Hepatocyte (in vitro differentiated cells): Measurements from ENCODE around the gene PISD. TPM values are rescaled to one million over a fixed set of nuclear protein-coding genes. Genes with fewer than 3 reads are reported as not detected.
"Not testable (repeated sequence)": the region's sequence is repeated elsewhere in the genome, so short reads cannot be mapped to it uniquely, and the experiment has no call there.

ENCODE experiments used
- DNase-seq: peaks from one replicate; pipeline ENCODE4 v3.0.0-alpha.2; 2016; ENCODE audit warnings: low spot score
- H2AFZ ChIP-seq: fragments of 200-600 bp; sonication (generic); 2 replicates; pipeline ENCODE4 v1.6.0; 2016; ENCODE audit warnings: antibody characterized with exemption, mild to moderate bottlenecking
- H3K27ac ChIP-seq: fragments of 200-600 bp; sonication (generic); 2 replicates; pipeline ENCODE4 v1.5.1; 2016; ENCODE audit warnings: mild to moderate bottlenecking
- H3K27me3 ChIP-seq: fragments of 200-600 bp; sonication (generic); 2 replicates; pipeline ENCODE4 v1.6.1; 2016
- H3K36me3 ChIP-seq: fragments of 200-600 bp; sonication (generic); replicated peaks from 2 replicates; pipeline ENCODE4 v1.5.1; 2016; ENCODE audit warnings: low read depth; ENCODE audit not compliant: insufficient read depth
- H3K4me1 ChIP-seq: fragments of 200-600 bp; sonication (generic); 2 replicates; pipeline ENCODE4 v1.5.1; 2016; ENCODE audit warnings: mild to moderate bottlenecking, moderate library complexity; ENCODE audit not compliant: insufficient read depth
- H3K4me2 ChIP-seq: fragments of 200-600 bp; sonication (generic); 2 replicates; pipeline ENCODE4 v1.6.0; 2016
- H3K4me3 ChIP-seq: fragments of 200-600 bp; sonication (generic); 2 replicates; pipeline ENCODE4 v1.5.1; 2016; ENCODE audit warnings: mild to moderate bottlenecking
- H3K79me2 ChIP-seq: fragments of 200-600 bp; sonication (generic); 2 replicates; pipeline ENCODE4 v1.6.0; 2017; ENCODE audit warnings: mild to moderate bottlenecking
- H3K9me2 ChIP-seq: fragments of 200-600 bp; sonication (generic); replicated peaks from 2 replicates; pipeline ENCODE4 v1.6.0; 2017; ENCODE audit warnings: mild to moderate bottlenecking; ENCODE audit not compliant: insufficient read depth
- H3K9me3 ChIP-seq: fragments of 200-600 bp; sonication (generic); 2 replicates; pipeline ENCODE4 v1.5.1; 2016; ENCODE audit warnings: low read depth, mild to moderate bottlenecking
- H4K20me1 ChIP-seq: fragments of 200-600 bp; sonication (generic); 2 replicates; pipeline ENCODE4 v1.6.0; 2016; ENCODE audit warnings: mild to moderate bottlenecking; ENCODE audit not compliant: insufficient read depth, poor library complexity, severe bottlenecking
- CTCF ChIP-seq: fragments of 200-600 bp; sonication (generic); IDR thresholded peaks from 2 replicates; pipeline ENCODE4 v1.5.1; 2016; ENCODE audit warnings: antibody characterized with exemption, mild to moderate bottlenecking; ENCODE audit not compliant: poor library complexity
- EZH2 ChIP-seq: fragments of 200-600 bp; sonication (generic); IDR thresholded peaks from 2 replicates; pipeline ENCODE4 v1.6.1; 2016; ENCODE audit warnings: antibody characterized with exemption, mild to moderate bottlenecking, borderline replicate concordance
- EZH2phosphoT487 ChIP-seq: fragments of 200-600 bp; sonication (generic); IDR thresholded peaks from one replicate; pipeline ENCODE4 v1.6.1; 2018; ENCODE audit warnings: antibody characterized with exemption, mild to moderate bottlenecking, low read depth, moderate library complexity; ENCODE audit not compliant: unreplicated experiment, severe bottlenecking
- WGBS: methylation state at CpG from one replicate; pipeline ENCODE4 v1.1.6; 2016; ENCODE audit warnings: low lambda C conversion rate; ENCODE audit errors: missing lambda C conversion rate; 5-methylcytosine and 5-hydroxymethylcytosine counted together
- polyA plus RNA-seq: library from polyadenylated mRNA; unstranded; fragments of >200 nt; fragmentation: Nextera tagmentation; extraction: Ambion mirVana; gene quantifications from 2 replicates; pipeline ENCODE4 v1.2.1, GENCODE V29; 2016
- total RNA-seq: library from RNA; depleted of rRNA; stranded (reverse); fragments of >200 nt; gene quantifications from 2 replicates; pipeline ENCODE4 v1.2.3, GENCODE V29; 2014

Gene PISD
- total and polyA plus RNA-seq, 2 experiments from 2014 or later = 46.2 to 62.9 TPM

GRCh38 chr22:31595271-31595670 is 66.7 kb downstream of the PISD start:
- Histone ChIP-seq H3K4me2 (no peak overlapping the region), H3K36me3 (no peaks in the 10 kb centered on the region), H3K27me3 (no peaks in the 10 kb centered on the region), H3K9me2 (no peaks in the 10 kb centered on the region), H2AFZ (no peak overlapping the region), H3K79me2 (no peaks in the 10 kb centered on the region), H4K20me1 (no peaks in the 10 kb centered on the region), H3K4me1 (no peaks in the 10 kb centered on the region), H3K9me3 (no peaks in the 10 kb centered on the region), H3K27ac (no peak overlapping the region), H3K4me3 (no peak overlapping the region)
- DNase-seq = no peak
- no peak for TF ChIP-seq EZH2phosphoT487
- no peak for TF ChIP-seq EZH2
- no peak for TF ChIP-seq CTCF
- 82% methylated on average over 2 of the region's 2 CpGs for WGBS

GRCh38 chr22:31590161-31590560 is 71.9 kb downstream of the PISD start:
- not testable (repeated sequence) for H3K4me2 ChIP-seq, H3K9me3 ChIP-seq, H3K4me3 ChIP-seq, H3K9me2 ChIP-seq, DNase-seq, H3K27me3 ChIP-seq, H2AFZ ChIP-seq, H4K20me1 ChIP-seq, H3K36me3 ChIP-seq, H3K79me2 ChIP-seq
- Histone ChIP-seq H3K4me1 (peaks cover 11% of the 10 kb centered on the region), H3K27ac (peak overlapping the region; percentile 80)
- WGBS = 71% methylated on average over 1 of the region's 2 CpGs

DNA sequence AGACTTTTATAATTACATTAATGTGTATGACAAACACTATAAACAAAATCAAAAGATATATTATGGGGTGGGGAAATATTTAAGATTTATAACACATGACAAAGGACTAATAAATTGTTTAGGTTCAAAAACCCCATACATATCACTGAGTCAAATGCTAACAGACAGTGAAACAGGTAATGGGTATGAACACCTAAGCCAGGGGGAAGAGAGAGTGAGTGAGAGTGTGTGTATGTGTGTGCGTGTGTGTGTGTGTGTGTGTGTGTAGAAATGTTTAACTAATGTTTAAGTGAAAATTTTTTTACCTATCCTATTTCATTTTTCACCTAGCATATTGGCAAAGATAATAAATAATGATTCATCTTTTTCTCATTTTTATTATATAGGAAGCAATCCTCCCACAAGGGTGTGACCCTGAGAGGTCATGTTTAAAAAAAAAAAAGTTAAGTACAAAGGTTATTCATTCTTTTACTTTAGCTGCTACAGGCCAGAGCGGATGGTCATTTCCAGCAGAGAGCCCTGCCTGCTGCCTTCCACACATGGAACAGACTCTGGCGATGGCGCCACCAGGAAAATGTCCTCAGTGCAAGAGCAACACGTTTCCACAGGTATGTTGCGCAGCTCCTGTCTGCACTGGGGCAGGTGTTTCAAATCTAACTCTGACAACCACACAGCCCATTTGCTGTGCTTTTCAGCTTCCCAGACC is 72.9 kb downstream of the PISD start:
- H3K9me3 ChIP-seq = no peaks in the 10 kb centered on the region
- 65% methylated on average over 6 of the region's 6 CpGs for WGBS
- peak overlapping the region; percentile 58 for H3K4me2 ChIP-seq
- H3K27ac ChIP-seq = peak overlapping the region; percentile 80
- H3K4me1 ChIP-seq = peaks cover 22% of the 10 kb centered on the region
- DNase-seq = peak; percentile 55
- no peak overlapping the region for H2AFZ ChIP-seq
- H3K79me2 ChIP-seq = no peaks in the 10 kb centered on the region
- no peaks in the 10 kb centered on the region for H3K9me2 ChIP-seq
- no peaks in the 10 kb centered on the region for H3K36me3 ChIP-seq
- TF ChIP-seq EZH2phosphoT487 = no peak
- no peak for TF ChIP-seq EZH2
- no peak for TF ChIP-seq CTCF
- no peaks in the 10 kb centered on the region for H3K27me3 ChIP-seq
- no peaks in the 10 kb centered on the region for H4K20me1 ChIP-seq
- no peak overlapping the region for H3K4me3 ChIP-seq

DNA sequence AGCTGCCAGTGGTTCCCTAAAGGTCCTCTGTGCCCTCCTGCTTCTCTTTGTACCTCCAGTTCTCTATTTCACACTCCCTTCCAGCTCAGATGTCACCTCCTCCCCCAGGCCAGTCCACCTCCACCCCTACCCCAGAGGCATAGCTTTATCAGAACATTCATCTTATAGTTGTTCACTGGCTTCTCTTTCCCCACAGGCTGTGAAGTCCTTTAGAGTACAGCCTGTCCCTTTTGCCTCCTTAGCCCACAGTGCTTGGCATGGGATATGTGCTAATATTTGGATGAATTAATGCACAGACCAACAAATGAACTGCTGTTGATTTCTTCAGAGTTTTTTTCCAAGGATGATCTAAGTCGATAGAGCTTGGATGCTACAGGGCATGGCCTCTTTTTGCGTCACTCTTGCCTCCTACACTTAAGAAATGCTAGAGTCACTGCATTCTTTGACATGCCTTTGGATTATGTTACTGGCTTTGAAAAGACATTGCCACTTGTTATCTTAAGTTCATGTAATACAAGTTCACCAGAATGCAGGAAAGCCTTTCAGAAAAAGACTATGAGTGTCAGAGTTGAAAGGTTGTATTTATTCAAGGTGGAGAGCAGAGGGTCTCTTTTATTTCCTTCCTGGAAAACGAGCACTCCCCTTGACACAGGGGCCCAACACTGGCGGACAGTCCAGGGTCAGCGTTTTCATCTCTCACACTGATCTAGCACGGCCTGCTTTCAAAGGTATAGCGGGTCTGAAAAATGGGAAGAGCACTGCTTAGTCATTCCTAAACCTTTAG is 75.7 kb downstream of the PISD start:
- DNase-seq = peak; percentile 62
- WGBS = 53% methylated on average over 7 of the region's 7 CpGs
- no peaks in the 10 kb centered on the region for H3K79me2 ChIP-seq
- peak overlapping the region; percentile 17 for H3K4me2 ChIP-seq
- H3K4me1 ChIP-seq = peaks cover 24% of the 10 kb centered on the region
- no peaks in the 10 kb centered on the region for H3K9me3 ChIP-seq
- H2AFZ ChIP-seq = no peak overlapping the region
- H3K4me3 ChIP-seq = no peak overlapping the region
- peak overlapping the region; percentile 84 for H3K27ac ChIP-seq
- H3K9me2 ChIP-seq = no peaks in the 10 kb centered on the region
- no peaks in the 10 kb centered on the region for H3K36me3 ChIP-seq
- no peak for TF ChIP-seq EZH2
- no peak for TF ChIP-seq CTCF
- TF ChIP-seq EZH2phosphoT487 = no peak
- H3K27me3 ChIP-seq = no peaks in the 10 kb centered on the region
- no peaks in the 10 kb centered on the region for H4K20me1 ChIP-seq
